Measurements from ENCODE around the gene RTRAF. TPM values are rescaled to one million over a fixed set of nuclear protein-coding genes. Genes with fewer than 3 reads are reported as not detected.

RTRAF gene
- total and polyA plus RNA-seq, 10 donors: 37.8 to 184 (median 92.3) TPM

GRCh38 chr14:52026901-52027300 is 37.6 kb downstream of the RTRAF start:
- no peak overlapping the region for H3K27ac ChIP-seq
- TF ChIP-seq POLR2AphosphoS5 (IDR thresholded peaks at IDR 0.05) (no peak), POLR2A (IDR thresholded peaks at IDR 0.05) (no peak)
- TF ChIP-seq, protein P1, sequence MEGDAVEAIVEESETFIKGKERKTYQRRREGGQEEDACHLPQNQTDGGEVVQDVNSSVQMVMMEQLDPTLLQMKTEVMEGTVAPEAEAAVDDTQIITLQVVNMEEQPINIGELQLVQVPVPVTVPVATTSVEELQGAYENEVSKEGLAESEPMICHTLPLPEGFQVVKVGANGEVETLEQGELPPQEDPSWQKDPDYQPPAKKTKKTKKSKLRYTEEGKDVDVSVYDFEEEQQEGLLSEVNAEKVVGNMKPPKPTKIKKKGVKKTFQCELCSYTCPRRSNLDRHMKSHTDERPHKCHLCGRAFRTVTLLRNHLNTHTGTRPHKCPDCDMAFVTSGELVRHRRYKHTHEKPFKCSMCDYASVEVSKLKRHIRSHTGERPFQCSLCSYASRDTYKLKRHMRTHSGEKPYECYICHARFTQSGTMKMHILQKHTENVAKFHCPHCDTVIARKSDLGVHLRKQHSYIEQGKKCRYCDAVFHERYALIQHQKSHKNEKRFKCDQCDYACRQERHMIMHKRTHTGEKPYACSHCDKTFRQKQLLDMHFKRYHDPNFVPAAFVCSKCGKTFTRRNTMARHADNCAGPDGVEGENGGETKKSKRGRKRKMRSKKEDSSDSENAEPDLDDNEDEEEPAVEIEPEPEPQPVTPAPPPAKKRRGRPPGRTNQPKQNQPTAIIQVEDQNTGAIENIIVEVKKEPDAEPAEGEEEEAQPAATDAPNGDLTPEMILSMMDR (IDR thresholded peaks at IDR 0.05 in 8 of 11, conservative IDR thresholded peaks at IDR 0.05 in 3 of 11): no peak
- H3K9me3 ChIP-seq: peaks cover 0 to 5% (median 0%) of the 10 kb centered on the region in 8 donors
- H3K4me1 ChIP-seq: peaks cover 0 to 6% (median 0%) of the 10 kb centered on the region in 6 donors
- H3K36me3 ChIP-seq: no peaks in the 10 kb centered on the region
- WGBS, 5 donors: 79 to 88% (median 87%) methylated on average over 10 of the region's 10 CpGs
- H3K27me3 ChIP-seq (replicated peaks in 1 of 7): no peaks in the 10 kb centered on the region
- no peak for DNase-seq
- H3K4me3 ChIP-seq: no peak overlapping the region
- intact Hi-C loops (cut with DNase I; ENCODE audit: low total_unique reads): no loop called here

GRCh38 chr14:52029881-52030280 is 40.5 kb downstream of the RTRAF start:
- H3K36me3 ChIP-seq: no peaks in the 10 kb centered on the region
- no peak overlapping the region for H3K4me3 ChIP-seq
- 38 to 70% (median 56%) methylated on average over 1 of the region's 1 CpG for WGBS, 5 donors
- H3K27ac ChIP-seq: no peak overlapping the region
- intact Hi-C loops (cut with DNase I; ENCODE audit: low total_unique reads): no loop called here
- no peaks in the 10 kb centered on the region for H3K9me3 ChIP-seq
- no peaks in the 10 kb centered on the region for H3K27me3 ChIP-seq (replicated peaks in 1 of 7)
- H3K4me1 ChIP-seq: no peaks in the 10 kb centered on the region
- no peak for DNase-seq
- TF ChIP-seq POLR2AphosphoS5 (IDR thresholded peaks at IDR 0.05) (no peak), POLR2A (IDR thresholded peaks at IDR 0.05) (no peak)
- TF ChIP-seq, protein P1 (IDR thresholded peaks at IDR 0.05 in 8 of 11, conservative IDR thresholded peaks at IDR 0.05 in 3 of 11): no peak

- Histone ChIP-seq H3K36me3 (no peaks in the 10 kb centered on the region), H3K4me3 (no peak overlapping the region), H3K27ac (peak overlapping the region in 1 of 8 donors; percentile 6), H3K4me1 (no peaks in the 10 kb centered on the region), H3K9me3 (no peaks in the 10 kb centered on the region), H3K27me3 (replicated peaks in 1 of 7) (no peaks in the 10 kb centered on the region)
- TF ChIP-seq POLR2A (IDR thresholded peaks at IDR 0.05) (no peak), POLR2AphosphoS5 (IDR thresholded peaks at IDR 0.05) (no peak)
- TF ChIP-seq, protein P1 (IDR thresholded peaks at IDR 0.05 in 8 of 11, conservative IDR thresholded peaks at IDR 0.05 in 3 of 11): no peak
- no peak for DNase-seq
- intact Hi-C loops (cut with DNase I; ENCODE audit: low total_unique reads): no loop called here
- 68 to 94% (median 87%) methylated on average over 3 of the region's 3 CpGs for WGBS, 5 donors
Observed at GRCh38 chr14:52031781-52032180, 42.4 kb downstream of the RTRAF start.

GRCh38 chr14:52032204-52032801 is 43.0 kb downstream of the RTRAF start:
- H3K36me3 ChIP-seq: no peaks in the 10 kb centered on the region
- H3K27ac ChIP-seq: peak overlapping the region in 1 of 8 donors; percentile 6
- H3K4me1 ChIP-seq: no peaks in the 10 kb centered on the region
- 50 to 58% (median 56%) methylated on average over 7 of the region's 7 CpGs for WGBS, 5 donors
- no peak for TF ChIP-seq POLR2A (IDR thresholded peaks at IDR 0.05)
- no peak for TF ChIP-seq POLR2AphosphoS5 (IDR thresholded peaks at IDR 0.05)
- intact Hi-C loops (cut with DNase I; ENCODE audit: low total_unique reads): no loop called here
- H3K9me3 ChIP-seq: no peaks in the 10 kb centered on the region
- H3K4me3 ChIP-seq: no peak overlapping the region
- DNase-seq: no peak
- no peaks in the 10 kb centered on the region for H3K27me3 ChIP-seq (replicated peaks in 1 of 7)

All from spleen (tissue), 11 donors.